DMS153 treated with DMSO at 0.1 percent for 48 hours (cell line): Measurements from ENCODE around the gene RTL1.

ENCODE experiments used
- DNase-seq: peaks from one replicate; lab custom pipeline; 2025; ENCODE audit not compliant: unreplicated experiment; lab: John Stamatoyannopoulos, UW

The RTL1 gene

DNA sequence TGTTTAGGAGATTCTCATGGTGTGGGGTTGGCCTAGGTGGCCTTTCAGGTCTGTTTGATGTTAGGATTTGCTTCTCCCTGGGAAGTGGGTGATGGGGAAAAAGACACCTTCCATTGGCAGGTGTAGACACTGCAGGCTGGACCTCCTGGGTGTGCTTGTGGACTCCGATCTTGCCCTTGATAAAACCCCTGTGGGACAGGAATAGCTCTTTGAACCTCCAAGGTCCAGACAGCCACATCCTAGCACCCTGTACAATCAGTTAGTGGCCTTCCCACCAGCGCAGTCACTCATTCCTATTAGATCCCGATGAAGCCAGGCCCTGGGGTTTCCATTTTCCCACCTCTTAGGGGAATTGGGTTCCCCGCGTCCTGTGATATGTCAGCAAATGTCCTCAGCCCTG is 49.1 kb downstream of the RTL1 start:
- no peak for DNase-seq

DNA sequence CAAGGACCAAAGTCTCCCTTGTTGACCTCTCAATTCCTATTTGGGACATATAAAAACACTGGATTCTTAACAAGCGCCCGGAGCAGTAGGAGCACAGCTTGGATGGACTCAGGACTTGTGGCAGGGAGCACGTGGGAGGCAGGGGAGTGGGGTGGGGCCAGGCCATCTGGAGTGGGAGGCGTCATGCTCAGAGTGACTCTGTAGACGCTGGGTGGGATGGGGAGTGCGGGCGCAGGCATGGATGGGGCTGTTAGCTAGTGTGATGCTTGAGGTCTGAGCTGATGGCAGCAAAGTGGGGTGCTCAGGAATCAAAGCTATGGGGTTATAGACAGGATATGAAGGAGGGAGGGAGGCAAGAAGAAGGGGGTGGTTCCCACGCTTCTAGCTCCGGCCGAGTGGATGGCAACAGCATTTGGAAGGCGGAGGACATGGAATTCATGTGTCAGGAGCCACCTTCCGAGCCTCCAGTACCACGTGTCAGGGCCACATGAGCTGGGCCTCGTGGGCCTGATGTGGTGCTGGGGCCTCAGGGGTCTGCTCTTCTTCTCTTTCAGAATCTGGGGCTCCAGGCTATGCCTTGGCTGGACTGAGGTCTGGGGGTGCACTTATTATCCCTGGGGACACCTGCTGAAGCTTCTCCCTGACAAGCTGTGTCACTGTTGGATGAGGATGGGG is 51.4 kb downstream of the RTL1 start:
- DNase-seq = no peak

DNA sequence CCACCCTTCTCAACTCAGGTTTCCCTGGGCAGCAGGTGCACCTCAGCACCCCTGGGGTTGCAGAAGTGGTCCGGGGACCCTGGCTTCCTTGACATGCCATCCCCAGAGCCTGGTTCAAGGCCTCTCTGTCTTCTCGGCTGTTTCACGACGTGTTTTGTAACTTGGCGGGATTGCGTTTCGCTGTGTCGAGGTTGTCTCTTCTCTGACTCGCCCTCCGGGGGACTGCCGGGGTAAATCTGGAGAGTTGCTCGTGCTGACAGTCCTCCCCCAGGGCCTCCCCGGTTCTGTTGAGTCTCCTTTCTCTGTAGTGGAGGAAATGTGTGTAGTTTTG is 52.0 kb downstream of the RTL1 start:
- no peak for DNase-seq

DNA sequence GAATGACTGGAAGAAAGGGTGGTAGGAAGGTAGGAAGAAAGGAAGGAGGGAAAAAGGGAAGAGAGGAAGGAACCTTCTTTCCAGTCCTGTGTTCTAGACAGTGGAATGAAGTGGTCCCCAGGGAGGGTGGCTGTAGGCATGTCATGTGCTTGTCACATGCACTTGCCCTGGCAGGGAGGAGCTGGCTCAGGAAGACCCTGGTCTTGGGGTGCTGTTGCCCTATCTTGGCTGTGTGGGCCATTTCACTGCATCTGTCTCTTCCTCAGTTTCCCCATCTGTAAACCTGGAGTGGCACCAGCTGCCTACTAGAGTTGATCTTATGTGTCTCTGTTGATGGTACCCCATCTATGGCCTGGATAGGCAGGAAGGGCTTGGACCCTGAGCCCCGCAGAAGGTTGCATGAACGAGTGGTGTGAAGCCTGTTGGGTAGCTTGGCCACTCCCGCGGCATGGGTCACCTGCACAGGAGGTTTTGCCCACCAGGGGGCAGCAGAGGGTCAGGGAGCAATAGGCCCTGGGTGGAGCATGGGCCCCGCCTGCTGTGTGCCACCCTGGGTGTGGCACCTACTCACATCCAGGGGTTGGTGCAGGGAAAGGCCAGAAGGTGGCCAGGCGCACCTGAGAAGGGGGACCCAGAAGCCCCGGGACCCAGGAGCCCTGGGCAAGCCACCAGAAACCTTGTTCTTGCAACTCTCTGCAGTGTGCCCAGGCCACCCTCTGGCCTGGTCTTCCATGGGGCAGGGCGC is 52.5 kb downstream of the RTL1 start:
- peak; percentile 32 for DNase-seq

DNA sequence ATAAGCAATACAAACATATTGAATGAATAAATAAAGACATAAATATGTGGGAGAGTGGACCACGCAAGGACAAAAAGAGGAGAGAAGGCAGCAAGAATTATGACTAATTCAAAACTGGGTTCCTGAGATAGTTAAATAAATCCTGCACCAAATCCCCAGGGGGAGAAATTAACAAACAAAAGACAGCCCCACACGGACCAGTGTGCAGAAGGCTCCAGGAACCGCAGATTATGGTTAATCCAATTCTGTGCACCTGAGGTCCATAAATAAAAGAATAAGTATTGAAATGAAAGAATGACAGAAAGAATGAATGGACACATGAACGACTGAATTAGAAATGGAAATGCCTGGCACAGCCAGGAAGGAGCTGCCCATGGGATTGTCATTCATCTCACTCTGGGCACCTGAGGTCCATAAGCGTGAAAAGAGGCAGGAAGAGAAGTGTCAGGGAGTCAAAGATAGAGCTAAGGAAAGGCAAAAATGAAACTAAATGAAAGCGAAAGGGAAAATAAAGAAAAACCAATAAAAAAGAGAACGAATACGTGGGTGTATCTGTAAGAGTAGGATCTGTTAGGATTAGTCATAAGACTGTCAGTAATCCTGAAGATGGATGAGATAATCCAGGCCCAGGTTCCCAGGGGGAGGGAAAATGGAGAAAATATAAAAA is 54.3 kb downstream of the RTL1 start:
- no peak for DNase-seq

DNA sequence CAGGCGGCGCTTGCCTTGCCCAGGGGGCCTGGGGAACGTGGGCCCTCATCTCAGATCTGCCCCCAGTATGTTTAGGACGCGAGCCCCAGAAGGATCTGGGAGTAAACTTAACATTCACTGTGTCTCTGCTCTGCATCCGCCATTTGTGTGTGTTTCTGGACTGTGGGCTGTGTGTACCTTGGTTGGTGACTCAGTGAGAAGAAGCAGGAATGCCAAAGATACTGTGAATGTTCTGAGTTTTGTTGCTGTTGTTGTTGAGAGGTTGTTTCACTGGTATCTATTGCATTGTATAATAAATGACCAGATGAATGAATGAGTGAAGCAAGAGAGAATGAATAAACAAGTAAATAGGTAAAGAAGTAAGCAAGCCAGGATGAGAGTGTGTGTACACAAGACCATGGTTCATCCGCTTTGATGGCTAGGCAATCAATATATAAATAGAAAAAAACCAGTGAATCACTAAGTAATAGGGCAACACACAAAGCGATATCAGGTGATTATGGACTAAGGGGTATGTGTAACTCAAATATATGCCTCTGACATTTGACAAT is 57.1 kb downstream of the RTL1 start:
- DNase-seq = no peak

DNA sequence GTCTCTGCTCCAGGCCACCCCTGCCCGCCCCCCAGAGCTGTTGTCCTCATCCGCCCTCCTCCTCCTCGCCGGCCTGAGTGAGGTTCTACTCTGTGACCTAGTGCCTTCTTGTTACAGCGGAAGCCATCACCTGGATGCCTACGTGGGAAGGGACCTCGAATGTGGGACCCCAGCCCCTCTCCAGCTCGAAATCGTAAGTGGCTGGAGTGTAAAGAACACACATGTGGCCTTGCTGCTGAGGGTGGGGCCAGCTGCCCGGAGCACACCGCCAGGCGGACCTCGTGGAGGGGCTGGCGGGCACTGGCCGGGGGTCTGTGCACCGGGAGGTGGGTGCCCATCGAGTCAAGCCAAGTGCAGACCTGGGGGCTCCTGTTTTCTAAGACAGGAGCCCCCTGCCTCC is 58.2 kb downstream of the RTL1 start:
- no peak for DNase-seq

DNA sequence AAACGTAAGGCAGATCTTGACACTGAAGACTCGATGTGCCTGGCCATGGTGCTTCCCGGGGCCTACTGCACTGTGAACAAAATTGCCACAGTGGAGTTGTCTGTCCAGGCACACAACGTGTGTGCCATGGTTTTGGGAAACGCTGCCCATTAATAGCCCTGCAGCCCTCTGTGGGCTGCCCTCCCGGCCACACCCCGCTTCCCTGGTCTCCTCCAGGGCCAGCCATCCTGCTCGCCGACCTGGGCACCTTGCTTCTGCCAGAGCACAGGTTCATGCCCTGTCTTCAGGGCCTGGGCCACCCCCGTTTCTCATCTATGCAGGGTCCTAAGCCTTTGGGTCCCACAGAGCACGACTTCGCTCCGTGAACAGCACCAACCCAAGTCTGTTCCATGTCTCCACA is 58.7 kb downstream of the RTL1 start:
- no peak for DNase-seq

DNA sequence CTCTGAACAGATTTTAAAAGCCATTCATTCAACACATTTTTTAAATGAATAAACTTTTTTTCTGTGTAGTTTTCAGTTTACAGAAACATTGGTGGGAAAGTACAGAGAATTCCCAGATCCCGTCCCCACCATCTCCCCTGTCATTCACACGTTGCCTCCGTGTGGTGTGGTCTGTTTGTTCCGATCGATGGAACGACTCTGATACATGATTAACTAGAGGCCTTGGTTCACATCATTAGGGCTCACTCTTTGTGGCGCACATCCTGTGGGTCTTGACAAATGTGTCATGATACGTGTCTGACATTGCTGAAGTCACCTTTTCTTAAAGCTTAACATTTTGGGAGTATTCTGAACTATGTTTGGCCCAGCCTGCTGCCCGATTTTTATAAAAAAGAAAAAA is 59.1 kb downstream of the RTL1 start:
- no peak for DNase-seq

DNA sequence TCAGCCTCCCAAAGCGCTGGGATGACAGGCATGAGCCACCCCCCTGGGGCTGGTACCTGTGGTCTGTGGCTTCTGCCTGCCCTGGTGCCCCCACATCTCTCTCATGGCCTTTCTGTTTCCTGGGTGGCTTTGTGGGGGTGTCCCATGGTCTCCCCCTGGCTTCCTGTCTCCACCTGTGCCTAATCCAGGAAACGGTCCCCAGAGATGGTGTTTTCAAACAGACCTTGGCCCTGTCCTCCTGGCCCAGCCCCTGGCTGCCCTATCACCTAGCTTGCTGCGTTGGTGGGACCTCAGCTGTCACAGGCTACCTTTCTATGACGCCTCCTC is 59.5 kb downstream of the RTL1 start:
- DNase-seq = no peak

DNA sequence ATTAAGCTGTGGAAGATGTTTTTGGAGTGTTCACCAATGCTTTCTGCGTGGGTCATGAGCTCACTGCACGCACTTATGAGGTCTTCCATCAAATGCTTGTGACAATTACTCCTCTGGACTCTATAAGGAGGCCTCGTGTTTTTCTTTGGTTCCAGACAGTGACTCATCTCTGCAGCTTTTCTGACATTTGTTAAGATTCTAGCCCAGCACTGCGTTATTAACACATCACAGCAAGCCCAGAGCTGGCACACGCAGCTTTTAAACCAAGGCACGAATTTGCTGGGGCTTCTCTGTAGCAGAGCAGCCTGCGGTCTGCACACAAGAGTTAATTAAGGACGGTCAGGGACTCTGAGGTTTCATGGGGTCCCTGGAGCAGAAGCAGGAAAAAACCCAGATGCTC is 60.7 kb downstream of the RTL1 start:
- DNase-seq = no peak

DNA sequence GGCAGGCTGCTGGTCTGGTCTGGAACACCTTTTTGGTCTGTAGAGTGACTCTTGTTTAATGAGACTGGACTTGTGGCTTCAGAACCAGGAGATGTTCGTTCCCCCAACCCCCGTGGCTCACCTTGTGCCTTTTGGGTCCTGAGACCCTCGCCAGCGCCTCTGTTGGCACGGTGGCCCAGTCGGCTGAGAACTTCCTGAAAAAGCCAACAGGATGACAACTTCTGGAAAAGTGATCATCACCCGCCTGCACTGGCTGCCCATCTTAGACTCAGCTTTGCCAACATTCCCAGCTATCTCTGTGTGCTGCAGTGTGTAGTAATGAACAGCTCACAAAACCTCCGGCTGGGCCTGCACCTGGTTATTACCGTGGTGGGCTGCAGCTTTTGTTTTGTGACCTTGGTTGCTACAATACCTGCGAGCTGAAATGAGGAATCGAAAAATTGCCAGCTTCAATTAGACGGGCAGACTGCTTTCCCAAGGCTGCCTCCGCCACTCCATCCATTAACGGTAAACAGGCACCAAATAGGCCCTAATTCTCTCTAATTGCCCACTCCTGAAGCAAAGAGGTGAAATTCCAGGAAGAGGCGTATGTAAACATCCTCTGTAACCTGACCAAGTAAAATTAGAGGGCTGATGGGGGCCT is 61.6 kb downstream of the RTL1 start:
- peak; percentile 63 for DNase-seq

DNA sequence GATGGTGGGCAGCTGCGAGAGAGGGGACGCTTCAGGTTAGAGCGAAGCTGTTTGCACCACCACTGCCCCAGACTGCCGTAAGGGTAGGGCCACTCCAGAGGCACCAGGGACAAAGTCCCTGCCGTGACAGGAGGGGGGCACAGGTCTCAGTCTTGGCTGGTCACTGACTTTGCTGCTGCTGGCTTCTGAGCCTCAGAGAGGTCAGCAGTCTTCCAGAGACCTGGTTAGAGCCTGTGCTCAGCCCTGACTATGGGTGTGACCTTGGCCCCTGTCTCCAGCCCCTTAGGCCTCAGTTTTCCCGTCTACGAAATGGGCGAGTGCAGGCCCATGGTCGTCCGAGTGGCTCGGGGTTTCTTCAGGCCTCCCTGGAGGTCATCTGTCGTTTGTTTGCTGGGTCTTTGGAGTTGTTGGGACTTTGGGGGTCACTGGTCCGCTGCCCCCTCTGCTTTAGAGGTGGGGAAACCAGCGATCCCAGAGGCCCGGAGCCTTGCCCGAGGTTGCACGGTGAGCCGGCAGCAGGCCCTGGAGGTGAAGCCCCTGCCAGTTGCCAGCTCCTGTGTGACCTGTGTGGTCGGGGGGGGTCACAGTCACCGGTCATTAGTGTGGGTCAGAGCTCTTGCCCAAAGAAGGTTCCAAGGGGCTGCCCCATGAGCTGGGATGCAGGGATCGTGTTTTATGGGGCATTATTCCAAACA is 62.3 kb downstream of the RTL1 start:
- DNase-seq = no peak

DNA sequence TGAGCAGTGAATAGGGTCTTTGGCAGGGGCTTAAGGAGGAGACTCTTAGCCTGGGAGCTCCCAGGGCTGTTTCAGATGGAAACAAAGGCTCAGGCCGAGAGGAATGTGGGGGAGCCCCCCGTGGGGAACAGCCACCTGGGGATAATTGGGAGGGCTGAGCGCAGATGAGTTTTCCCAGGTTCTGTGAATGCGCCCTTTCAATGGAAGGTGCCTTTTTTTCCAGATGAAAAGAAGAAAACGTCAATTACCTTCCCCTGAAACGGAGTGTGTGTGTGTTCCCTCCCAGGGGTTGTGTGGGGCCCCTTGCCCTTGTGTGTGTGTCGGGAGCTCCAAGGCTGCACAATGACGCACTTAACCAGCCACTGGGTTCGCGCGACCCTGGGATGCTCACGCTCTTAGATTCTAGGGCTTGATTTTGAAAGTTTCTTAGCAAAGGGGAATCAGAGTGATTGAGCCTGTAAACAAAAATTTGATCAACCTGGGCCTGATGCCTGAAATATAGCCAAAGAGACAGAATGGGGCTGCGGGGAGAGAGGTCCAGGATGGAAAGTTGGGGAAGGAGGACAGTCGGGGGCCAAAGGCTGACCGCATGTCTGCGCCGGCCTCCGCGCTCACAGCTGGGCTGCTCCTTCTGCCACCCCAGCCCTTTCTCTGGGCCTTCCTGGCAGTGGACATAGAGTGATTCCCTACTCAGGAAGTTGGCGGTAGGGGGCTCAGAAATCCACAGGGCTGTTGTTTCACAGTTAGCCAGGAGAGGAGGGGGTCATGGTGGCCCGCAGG is 63.0 kb downstream of the RTL1 start:
- DNase-seq = no peak

DNA sequence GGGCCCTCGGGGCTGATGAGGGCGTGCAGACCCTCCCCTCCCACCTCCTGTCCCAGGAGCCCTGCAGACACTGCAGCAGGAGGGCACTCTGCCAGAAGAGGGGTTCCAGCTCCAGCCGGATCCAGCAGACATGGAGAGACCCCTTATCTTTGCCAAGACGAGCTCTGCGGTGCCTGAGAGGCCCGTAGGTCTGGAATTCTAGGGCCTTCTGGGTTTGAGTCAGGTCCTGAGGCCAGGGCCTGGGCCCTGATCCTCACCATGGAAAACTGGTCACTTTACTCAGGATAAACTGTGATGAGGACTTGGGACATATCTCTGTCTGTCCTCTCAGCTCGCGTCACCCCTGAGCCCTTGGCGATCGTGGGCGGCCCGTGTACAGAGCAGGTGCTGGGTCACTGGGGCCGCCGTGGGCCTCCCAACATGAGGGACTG is 63.8 kb downstream of the RTL1 start:
- DNase-seq = no peak

DNA sequence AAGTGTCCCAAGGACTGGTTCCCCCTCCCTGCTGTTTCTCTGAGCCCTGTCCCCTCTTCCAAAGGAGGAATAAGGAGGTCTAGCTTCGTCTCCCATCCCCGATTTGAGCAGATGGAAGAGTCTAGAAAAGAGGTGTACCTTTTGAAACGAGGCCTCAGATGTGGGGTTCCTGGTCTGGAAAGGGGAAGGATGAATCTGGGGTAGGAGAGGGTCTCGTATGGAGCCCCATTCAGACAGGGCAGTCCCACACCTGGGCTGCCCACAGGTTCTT is 64.3 kb downstream of the RTL1 start:
- no peak for DNase-seq

DNA sequence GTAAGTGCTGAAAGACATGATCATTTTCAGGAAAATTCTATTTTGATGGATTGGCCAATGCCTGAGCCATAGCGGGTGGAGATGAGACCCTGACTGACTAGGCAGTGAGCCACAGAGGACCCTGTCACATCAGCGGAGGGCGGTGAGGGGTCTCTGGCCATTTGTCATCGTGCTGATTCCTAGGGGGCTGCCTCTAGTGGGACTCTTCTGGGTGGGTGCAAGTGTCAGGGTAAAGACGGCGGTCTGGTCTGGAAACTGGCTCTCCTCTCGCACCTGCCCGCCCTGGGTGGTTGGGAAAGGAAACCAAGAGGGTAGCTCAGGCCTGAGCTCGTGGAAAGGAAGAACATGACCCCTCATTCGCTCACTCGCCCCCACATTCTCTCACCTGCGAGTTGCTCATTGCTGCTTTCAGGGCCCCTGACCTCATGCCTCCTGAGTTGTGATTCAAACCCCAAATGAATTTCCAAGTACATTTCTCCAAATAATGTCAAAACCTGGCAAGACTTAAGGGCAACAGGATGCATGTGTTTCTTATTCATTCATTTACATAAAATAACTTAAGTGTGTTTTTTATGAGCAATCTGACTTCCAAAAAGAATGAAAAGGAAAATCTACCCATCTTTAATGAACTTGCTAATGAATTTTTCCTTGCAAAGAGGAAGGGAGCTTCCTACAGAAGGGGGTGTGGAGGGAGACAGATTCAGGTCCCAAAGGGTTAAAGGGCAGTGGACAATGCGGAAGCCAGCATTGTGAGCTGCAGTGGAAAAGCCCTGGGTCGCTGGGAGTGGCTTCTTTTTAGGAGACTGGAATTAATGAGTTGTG is 64.8 kb downstream of the RTL1 start:
- no peak for DNase-seq

DNA sequence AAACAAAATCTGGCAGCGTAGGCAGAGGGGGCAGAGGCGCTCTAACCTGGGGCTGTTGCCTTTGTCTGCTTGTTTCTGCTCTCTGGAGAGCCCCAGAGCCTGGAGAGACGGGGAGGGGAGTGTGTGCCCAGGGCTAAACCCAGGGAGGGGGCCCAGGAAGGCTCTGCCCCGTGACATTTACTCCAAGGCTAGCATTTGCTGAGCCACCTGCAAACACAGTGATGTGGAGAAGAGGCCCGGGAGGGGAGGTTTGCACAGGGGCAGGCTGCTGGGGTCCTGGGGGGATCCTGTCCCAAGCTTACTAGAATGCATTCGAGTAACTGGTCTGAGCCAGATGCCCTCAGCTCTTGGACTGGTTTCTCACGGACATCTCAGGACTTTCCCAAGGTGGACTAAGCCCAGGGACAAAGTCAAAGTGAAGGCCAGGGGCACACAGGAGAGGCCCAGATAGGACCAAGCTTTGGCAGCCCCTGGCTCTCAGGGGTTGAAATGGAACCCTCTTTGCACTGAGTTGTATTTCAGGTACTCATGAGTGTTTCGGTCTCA is 65.6 kb downstream of the RTL1 start:
- DNase-seq = no peak

DNA sequence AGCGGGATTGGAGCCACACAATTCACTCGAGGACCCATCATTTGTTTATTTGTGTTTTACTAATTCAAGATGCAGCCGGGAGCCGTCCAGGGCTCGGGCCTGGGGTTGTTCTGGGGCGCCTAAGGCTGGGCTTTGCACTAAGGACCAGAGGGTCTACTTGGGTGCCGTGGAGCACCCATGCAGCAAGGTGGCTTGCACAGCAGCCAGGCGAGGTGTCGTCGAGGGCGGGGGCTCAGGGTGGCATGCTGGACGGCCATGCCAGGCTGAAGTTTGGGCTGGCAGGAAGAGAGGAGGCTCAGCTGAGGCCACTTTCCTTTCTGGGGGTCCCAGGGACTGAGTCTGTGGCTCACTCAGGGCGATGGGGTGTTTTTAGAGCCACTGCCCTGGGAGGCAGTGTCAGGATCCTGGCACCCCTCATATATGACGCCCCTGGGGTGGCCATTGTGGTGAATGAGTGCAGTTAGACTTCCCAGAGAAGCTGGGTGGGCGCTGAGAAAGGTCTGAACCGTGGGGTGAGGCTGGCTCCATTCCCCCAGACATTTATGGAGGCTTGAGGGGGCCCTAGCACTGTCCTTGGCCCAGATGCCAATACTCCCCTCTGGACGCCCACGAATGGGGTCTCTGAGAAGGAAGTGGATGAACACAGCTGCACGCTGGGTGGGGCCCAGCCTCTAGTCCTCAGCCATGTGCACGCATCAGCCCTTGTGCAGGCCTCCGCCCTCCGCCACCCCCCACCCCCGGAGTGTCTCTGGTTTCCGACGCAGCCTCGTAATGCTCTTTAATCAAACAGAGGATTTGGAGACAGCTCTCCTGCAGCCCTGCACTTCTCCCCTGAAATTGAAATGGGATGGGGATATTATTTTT is 66.3 kb downstream of the RTL1 start:
- no peak for DNase-seq
